B cell (primary cell): Measurements from ENCODE around the gene GAK. TPM values are rescaled to one million over a fixed set of nuclear protein-coding genes. Genes with fewer than 3 reads are reported as not detected.

Experiments used
- ATAC-seq: fragments of 200-7000 bp; cut with Tn5 transposase; one replicate; pipeline ENCODE4 v1.10.0; 2021; ENCODE audit warnings: low read depth, mild to moderate bottlenecking, moderate number of reproducible peaks, moderate library complexity
- CTCF ChIA-PET: fragments of 350-600 bp; sonication (Branson Sonifier 250); formaldehyde crosslinking; loops from one replicate; lab custom pipeline; 2021; ENCODE audit warnings: antibody characterized with exemption, inconsistent platforms; lab: Charles Lee
- POLR2A ChIA-PET: fragments of 350-600 bp; sonication (Branson Sonifier 250); formaldehyde crosslinking; loops from one replicate; lab custom pipeline; 2021; ENCODE audit warnings: antibody characterized with exemption; lab: Charles Lee
- DNase-seq: peaks from one replicate; pipeline ENCODE4 v3.0.0; 2013
- H2AFZ ChIP-seq: 2 replicates; pipeline ENCODE4 v1.6.1; 2012; ENCODE audit warnings: mild to moderate bottlenecking, low read depth, low read length; ENCODE audit not compliant: insufficient read depth, poor library complexity, severe bottlenecking
- H3K27ac ChIP-seq, 2 donors: 1 replicate in 1 of 2; 2 replicates in 1 of 2; pipeline ENCODE4 v1.5.1; 2012 to 2013; ENCODE audit warnings: low read length in 2 of 2, mild to moderate bottlenecking in 2 of 2, moderate library complexity in 1 of 2
- H3K27me3 ChIP-seq, 4 experiments: fragments of 200-600 bp in 1 of 4; sonication (generic) in 1 of 4; replicated peaks in 1 of 4; 1 replicate in 2 of 4; 2 replicates in 2 of 4; pipeline versions ENCODE4 v1.6.1 to v1.7.0; 2013 to 2016; ENCODE audit warnings: low read length in 3 of 4, mild to moderate bottlenecking in 2 of 4, mixed read lengths in 1 of 4, moderate library complexity in 1 of 4; ENCODE audit not compliant: insufficient read depth in 4 of 4, control insufficient read depth in 3 of 4; ENCODE audit errors: control extremely low read depth in 1 of 4
- H3K36me3 ChIP-seq, 2 experiments: replicated peaks in 1 of 2; 1 replicate in 1 of 2; 2 replicates in 1 of 2; pipeline versions ENCODE4 v1.6.1 to v1.7.1; 2013; ENCODE audit warnings: low read length in 1 of 2; ENCODE audit not compliant: insufficient read depth in 2 of 2, control insufficient read depth in 1 of 2; ENCODE audit errors: control extremely low read depth in 1 of 2, extremely low read depth in 1 of 2
- H3K4me1 ChIP-seq, 2 donors: fragments of 200-600 bp in 1 of 2; sonication (generic) in 1 of 2; 1 replicate in 1 of 2; 2 replicates in 1 of 2; pipeline versions ENCODE4 v1.5.1 to v1.6.1; 2013 to 2017; ENCODE audit warnings: low read length in 2 of 2; ENCODE audit not compliant: control insufficient read depth in 2 of 2, insufficient read depth in 2 of 2
- H3K4me2 ChIP-seq: replicated peaks from 2 replicates; pipeline ENCODE3; 2012; ENCODE audit warnings: mild to moderate bottlenecking, low read depth, low read length; ENCODE audit not compliant: poor library complexity, severe bottlenecking
- H3K4me3 ChIP-seq, 5 experiments: fragments of 200-600 bp in 1 of 5; sonication (generic) in 1 of 5; 1 replicate in 3 of 5; 2 replicates in 2 of 5; pipeline versions ENCODE4 v1.5.1 to v1.7.0; 2011 to 2016; ENCODE audit warnings: low read length in 4 of 5, mild to moderate bottlenecking in 4 of 5, low read depth in 2 of 5, control low read depth in 1 of 5, moderate library complexity in 1 of 5; ENCODE audit not compliant: insufficient read depth in 1 of 5; ENCODE audit errors: control extremely low read depth in 1 of 5, extremely low read depth in 1 of 5
- H3K79me2 ChIP-seq: fragments of 200-600 bp; sonication (generic); one replicate; pipeline ENCODE4 v1.6.0; 2016; ENCODE audit warnings: low read length; ENCODE audit not compliant: control insufficient read depth, insufficient read depth
- H3K9ac ChIP-seq: fragments of 200-600 bp; sonication (generic); 2 replicates; pipeline ENCODE4 v1.6.1; 2017; ENCODE audit warnings: mild to moderate bottlenecking, low read length, moderate library complexity
- H3K9me3 ChIP-seq, 3 donors: one replicate each; pipeline versions ENCODE4 v1.6.1 to v1.7.1; 2013; ENCODE audit warnings: low read length in 2 of 3; ENCODE audit not compliant: control insufficient read depth in 2 of 3, insufficient read depth in 1 of 3; ENCODE audit errors: control extremely low read depth in 1 of 3
- H4K20me1 ChIP-seq: 2 replicates; pipeline ENCODE4 v1.6.0; 2012; ENCODE audit warnings: mild to moderate bottlenecking, low read length; ENCODE audit not compliant: insufficient read depth, control insufficient read depth, poor library complexity, severe bottlenecking
- H3K27ac Mint-ChIP-seq: one replicate; pipeline ENCODE4 v1.8.0; 2021; ENCODE audit warnings: mixed read lengths
- H3K27me3 Mint-ChIP-seq: one replicate; pipeline ENCODE4 v1.8.0; 2021; ENCODE audit warnings: mixed read lengths
- H3K4me1 Mint-ChIP-seq: one replicate; pipeline ENCODE4 v1.8.0; 2021; ENCODE audit warnings: mixed read lengths
- H3K4me3 Mint-ChIP-seq: one replicate; pipeline ENCODE4 v1.8.0; 2021; ENCODE audit warnings: mixed read lengths
- H3K9me3 Mint-ChIP-seq: one replicate; pipeline ENCODE4 v1.8.0; 2022; ENCODE audit warnings: mixed read lengths; ENCODE audit not compliant: insufficient read depth
- EZH2 ChIP-seq: IDR thresholded peaks from 2 replicates; pipeline ENCODE4 v1.6.1; 2012; ENCODE audit warnings: borderline replicate concordance, low read depth, mild to moderate bottlenecking, moderate library complexity, low read length; ENCODE audit not compliant: insufficient read depth, poor library complexity, severe bottlenecking
- WGBS: methylation state at CpG from one replicate; pipeline ENCODE4 v1.1.5; 2013; ENCODE audit warnings: missing lambda C conversion rate; ENCODE audit not compliant: insufficient coverage; 5-methylcytosine and 5-hydroxymethylcytosine counted together
- intact Hi-C: fragments of 100-400 bp; cut with micrococcal nuclease; formaldehyde crosslinking; loops from one replicate; pipeline ENCODE4 v1.10.0; 2022
- polyA plus RNA-seq: library from polyadenylated mRNA; depleted of rRNA; stranded (reverse); fragments of >200 nt; gene quantifications from 2 replicates; pipeline ENCODE4 v1.2.3, GENCODE V29; 2012
- total RNA-seq, 2 donors: library from RNA; stranded (reverse); fragments of 120-200 nt in 1 of 2; gene quantifications; 1 replicate in 1 of 2; 2 replicates in 1 of 2; pipeline versions ENCODE4 v1.2.3 to v1.2.4, GENCODE V29; 2013 to 2022
- TF ChIP-seq, protein P1 (sequence below): fragments of 200-600 bp; IDR thresholded peaks from one replicate; pipeline ENCODE4 v1.8.0; 2022; ENCODE audit warnings: antibody characterized with exemption, mild to moderate bottlenecking

GAK gene
- total and polyA plus RNA-seq, 2 donors (not counting 1 experiment from before 2014, with no cell fraction given), result 113 to 283 TPM

DNA sequence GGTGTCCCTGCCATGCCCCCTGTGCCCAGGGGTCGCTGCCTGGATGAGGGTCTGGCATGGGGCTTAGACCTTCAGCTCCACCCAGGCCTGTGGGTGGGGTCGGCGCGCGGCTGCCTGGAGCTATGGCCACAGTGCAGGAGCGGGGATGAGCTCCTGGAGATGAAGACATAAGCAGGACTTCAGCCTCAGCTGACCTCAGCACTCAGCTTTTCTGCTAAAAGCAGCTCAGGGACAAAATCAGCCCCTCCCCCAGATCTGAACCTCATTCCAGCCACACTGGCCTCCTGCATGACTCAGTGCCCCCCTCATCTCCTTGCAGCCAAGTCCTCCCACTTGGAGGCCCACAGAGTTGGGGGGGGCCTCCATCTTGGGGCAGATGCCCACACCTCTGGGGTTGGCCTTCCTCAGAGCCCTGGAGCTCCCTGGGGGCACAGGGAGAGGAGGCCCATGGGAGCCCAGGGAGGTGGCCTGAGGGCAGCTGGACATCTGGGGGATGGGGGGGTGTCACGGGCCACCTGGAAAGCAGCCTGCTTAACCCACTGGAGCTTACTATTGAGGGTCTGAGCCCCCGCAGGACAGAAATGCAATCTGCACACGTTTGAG, 86.8 kb downstream of the GAK start:
- TF ChIP-seq, protein P1, sequence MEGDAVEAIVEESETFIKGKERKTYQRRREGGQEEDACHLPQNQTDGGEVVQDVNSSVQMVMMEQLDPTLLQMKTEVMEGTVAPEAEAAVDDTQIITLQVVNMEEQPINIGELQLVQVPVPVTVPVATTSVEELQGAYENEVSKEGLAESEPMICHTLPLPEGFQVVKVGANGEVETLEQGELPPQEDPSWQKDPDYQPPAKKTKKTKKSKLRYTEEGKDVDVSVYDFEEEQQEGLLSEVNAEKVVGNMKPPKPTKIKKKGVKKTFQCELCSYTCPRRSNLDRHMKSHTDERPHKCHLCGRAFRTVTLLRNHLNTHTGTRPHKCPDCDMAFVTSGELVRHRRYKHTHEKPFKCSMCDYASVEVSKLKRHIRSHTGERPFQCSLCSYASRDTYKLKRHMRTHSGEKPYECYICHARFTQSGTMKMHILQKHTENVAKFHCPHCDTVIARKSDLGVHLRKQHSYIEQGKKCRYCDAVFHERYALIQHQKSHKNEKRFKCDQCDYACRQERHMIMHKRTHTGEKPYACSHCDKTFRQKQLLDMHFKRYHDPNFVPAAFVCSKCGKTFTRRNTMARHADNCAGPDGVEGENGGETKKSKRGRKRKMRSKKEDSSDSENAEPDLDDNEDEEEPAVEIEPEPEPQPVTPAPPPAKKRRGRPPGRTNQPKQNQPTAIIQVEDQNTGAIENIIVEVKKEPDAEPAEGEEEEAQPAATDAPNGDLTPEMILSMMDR, result no peak
- TF ChIP-seq EZH2, result no peak
- no peaks in the 10 kb centered on the region for H3K79me2 ChIP-seq
- POLR2A ChIA-PET, result interaction anchor here (0.6 to 0.7 kb wide), 2 partner anchors 207 to 439 kb away, joined by 3 read pairs; no protein-coding TSS in a partner anchor
- H3K4me1 ChIP-seq, result no peaks in the 10 kb centered on the region
- H3K36me3 ChIP-seq, result peaks cover 0 to 15% of the 10 kb centered on the region in 2 experiments
- CTCF ChIA-PET, result no interaction called here
- intact Hi-C loops, result no loop called here
- Mint-ChIP-seq H3K4me1 (no peaks in the 10 kb centered on the region), H3K27me3 (no peaks in the 10 kb centered on the region), H3K4me3 (no peak overlapping the region), H3K27ac (no peak overlapping the region), H3K9me3 (no peaks in the 10 kb centered on the region)
- H3K4me2 ChIP-seq, result no peak overlapping the region
- H3K4me3 ChIP-seq, result no peak overlapping the region
- DNase-seq (no peak), ATAC-seq (no peak)
- no peak overlapping the region for H3K9ac ChIP-seq
- H2AFZ ChIP-seq, result no peak overlapping the region
- peaks cover 0 to 27% (median 0%) of the 10 kb centered on the region in 3 donors for H3K9me3 ChIP-seq
- no peaks in the 10 kb centered on the region for H4K20me1 ChIP-seq
- H3K27me3 ChIP-seq, result no peaks in the 10 kb centered on the region
- H3K27ac ChIP-seq, result no peak overlapping the region
- WGBS, result 94% methylated on average over 9 of the region's 9 CpGs

- peaks cover 0 to 27% (median 0%) of the 10 kb centered on the region in 3 donors for H3K9me3 ChIP-seq
- H3K4me2 ChIP-seq, result no peak overlapping the region
- no peaks in the 10 kb centered on the region for H3K9me3 Mint-ChIP-seq
- H3K4me1 Mint-ChIP-seq, result no peaks in the 10 kb centered on the region
- H3K27ac Mint-ChIP-seq, result no peak overlapping the region
- ATAC-seq, result no peak
- H3K79me2 ChIP-seq, result no peaks in the 10 kb centered on the region
- H3K4me1 ChIP-seq, result no peaks in the 10 kb centered on the region
- no peak overlapping the region for H3K27ac ChIP-seq
- no peaks in the 10 kb centered on the region for H3K27me3 Mint-ChIP-seq
- TF ChIP-seq, protein P1, result no peak
- no peak for TF ChIP-seq EZH2
- no peak overlapping the region for H3K9ac ChIP-seq
- DNase-seq, result no peak
- ChIA-PET POLR2A (interaction anchor here (0.7 kb wide), 1 partner anchor 207 kb away, joined by 3 read pairs; no protein-coding TSS in a partner anchor), CTCF (no interaction called here)
- H3K27me3 ChIP-seq, result no peaks in the 10 kb centered on the region
- H2AFZ ChIP-seq, result no peak overlapping the region
- H3K4me3 ChIP-seq, result no peak overlapping the region
- no peak overlapping the region for H3K4me3 Mint-ChIP-seq
- 96% methylated on average over 10 of the region's 10 CpGs for WGBS
- no peaks in the 10 kb centered on the region for H4K20me1 ChIP-seq
- H3K36me3 ChIP-seq, result peaks cover 0 to 10% of the 10 kb centered on the region in 2 experiments
- intact Hi-C loops, result no loop called here
These were observed 87.3 kb downstream of the GAK start for GRCh38 chr4:844752-845232.
